ENCODE measurements around the gene DNAL1.

Gene DNAL1

GRCh38 chr14:73740618-73741326 lies 96.0 kb downstream of the DNAL1 start:
- DNase-seq (ENCODE audit: extremely low spot score, insufficient read length, low read depth), result no peak
- peak; percentile 5 for FAIRE-seq

GRCh38 chr14:73741386-73741875 lies 96.6 kb downstream of the DNAL1 start:
- no peak for DNase-seq (ENCODE audit: extremely low spot score, insufficient read length, low read depth)
- FAIRE-seq, result peak; percentile 92

GRCh38 chr14:73741876-73742519 lies 97.2 kb downstream of the DNAL1 start:
- FAIRE-seq, result no peak
- no peak for DNase-seq (ENCODE audit: extremely low spot score, insufficient read length, low read depth)

GRCh38 chr14:73742520-73743238 lies 97.9 kb downstream of the DNAL1 start:
- DNase-seq (ENCODE audit: extremely low spot score, insufficient read length, low read depth) (no peak), FAIRE-seq (peak; percentile 33)

GRCh38 chr14:73743431-73743931 lies 98.7 kb downstream of the DNAL1 start:
- peak; percentile 98 for FAIRE-seq
- no peak for DNase-seq (ENCODE audit: extremely low spot score, insufficient read length, low read depth)

GRCh38 chr14:73744175-73744867 lies 99.5 kb downstream of the DNAL1 start:
- FAIRE-seq (no peak), DNase-seq (ENCODE audit: extremely low spot score, insufficient read length, low read depth) (no peak)

GRCh38 chr14:73744874-73745529 lies 100.2 kb downstream of the DNAL1 start:
- no peak for FAIRE-seq
- no peak for DNase-seq (ENCODE audit: extremely low spot score, insufficient read length, low read depth)

- no peak for FAIRE-seq
These were observed 101.1 kb downstream of the DNAL1 start for GRCh38 chr14:73745571-73746519.

GRCh38 chr14:73746520-73747378 lies 102.0 kb downstream of the DNAL1 start:
- DNase-seq (ENCODE audit: extremely low spot score, insufficient read length, low read depth), result no peak
- peak; percentile 29 for FAIRE-seq

More at GRCh38 chr14:73745571-73746519, 101.1 kb downstream of the DNAL1 start:
- no peak for DNase-seq (ENCODE audit: extremely low spot score, insufficient read length, low read depth)

- FAIRE-seq (peak; percentile 67), DNase-seq (ENCODE audit: extremely low spot score, insufficient read length, low read depth) (no peak)
These were observed 102.8 kb downstream of the DNAL1 start for GRCh38 chr14:73747379-73748211.

- no peak for FAIRE-seq
- no peak for DNase-seq (ENCODE audit: extremely low spot score, insufficient read length, low read depth)
These were observed 104.1 kb downstream of the DNAL1 start for GRCh38 chr14:73748858-73749357.

GRCh38 chr14:73749706-73750530 lies 105.1 kb downstream of the DNAL1 start:
- no peak for FAIRE-seq
- DNase-seq (ENCODE audit: extremely low spot score, insufficient read length, low read depth), result no peak

GRCh38 chr14:73750531-73750901 lies 105.7 kb downstream of the DNAL1 start:
- FAIRE-seq, result no peak
- DNase-seq (ENCODE audit: extremely low spot score, insufficient read length, low read depth), result no peak

GRCh38 chr14:73751157-73751691 lies 106.4 kb downstream of the DNAL1 start:
- no peak for DNase-seq (ENCODE audit: extremely low spot score, insufficient read length, low read depth)
- FAIRE-seq, result no peak

- no peak for DNase-seq (ENCODE audit: extremely low spot score, insufficient read length, low read depth)
- FAIRE-seq, result no peak
These were observed 107.7 kb downstream of the DNAL1 start for GRCh38 chr14:73752297-73752992.
